Hepatocyte (in vitro differentiated cells): ENCODE measurements around the gene SRC. TPM values are rescaled to one million over a fixed set of nuclear protein-coding genes. Genes with fewer than 3 reads are reported as not detected.

Source experiments
- DNase-seq: peaks from one replicate; pipeline ENCODE4 v3.0.0-alpha.2; 2016; ENCODE audit warnings: low spot score
- H2AFZ ChIP-seq: fragments of 200-600 bp; sonication (generic); 2 replicates; pipeline ENCODE4 v1.6.0; 2016; ENCODE audit warnings: antibody characterized with exemption, mild to moderate bottlenecking
- H3K27ac ChIP-seq: fragments of 200-600 bp; sonication (generic); 2 replicates; pipeline ENCODE4 v1.5.1; 2016; ENCODE audit warnings: mild to moderate bottlenecking
- H3K27me3 ChIP-seq: fragments of 200-600 bp; sonication (generic); 2 replicates; pipeline ENCODE4 v1.6.1; 2016
- H3K36me3 ChIP-seq: fragments of 200-600 bp; sonication (generic); replicated peaks from 2 replicates; pipeline ENCODE4 v1.5.1; 2016; ENCODE audit warnings: low read depth; ENCODE audit not compliant: insufficient read depth
- H3K4me1 ChIP-seq: fragments of 200-600 bp; sonication (generic); 2 replicates; pipeline ENCODE4 v1.5.1; 2016; ENCODE audit warnings: mild to moderate bottlenecking, moderate library complexity; ENCODE audit not compliant: insufficient read depth
- H3K4me2 ChIP-seq: fragments of 200-600 bp; sonication (generic); 2 replicates; pipeline ENCODE4 v1.6.0; 2016
- H3K4me3 ChIP-seq: fragments of 200-600 bp; sonication (generic); 2 replicates; pipeline ENCODE4 v1.5.1; 2016; ENCODE audit warnings: mild to moderate bottlenecking
- H3K79me2 ChIP-seq: fragments of 200-600 bp; sonication (generic); 2 replicates; pipeline ENCODE4 v1.6.0; 2017; ENCODE audit warnings: mild to moderate bottlenecking
- H3K9me2 ChIP-seq: fragments of 200-600 bp; sonication (generic); replicated peaks from 2 replicates; pipeline ENCODE4 v1.6.0; 2017; ENCODE audit warnings: mild to moderate bottlenecking; ENCODE audit not compliant: insufficient read depth
- H3K9me3 ChIP-seq: fragments of 200-600 bp; sonication (generic); 2 replicates; pipeline ENCODE4 v1.5.1; 2016; ENCODE audit warnings: low read depth, mild to moderate bottlenecking
- H4K20me1 ChIP-seq: fragments of 200-600 bp; sonication (generic); 2 replicates; pipeline ENCODE4 v1.6.0; 2016; ENCODE audit warnings: mild to moderate bottlenecking; ENCODE audit not compliant: insufficient read depth, poor library complexity, severe bottlenecking
- EZH2 ChIP-seq: fragments of 200-600 bp; sonication (generic); IDR thresholded peaks from 2 replicates; pipeline ENCODE4 v1.6.1; 2016; ENCODE audit warnings: antibody characterized with exemption, mild to moderate bottlenecking, borderline replicate concordance
- EZH2phosphoT487 ChIP-seq: fragments of 200-600 bp; sonication (generic); IDR thresholded peaks from one replicate; pipeline ENCODE4 v1.6.1; 2018; ENCODE audit warnings: antibody characterized with exemption, mild to moderate bottlenecking, low read depth, moderate library complexity; ENCODE audit not compliant: unreplicated experiment, severe bottlenecking
- WGBS: methylation state at CpG from one replicate; pipeline ENCODE4 v1.1.6; 2016; ENCODE audit warnings: low lambda C conversion rate; ENCODE audit errors: missing lambda C conversion rate; 5-methylcytosine and 5-hydroxymethylcytosine counted together
- polyA plus RNA-seq: library from polyadenylated mRNA; unstranded; fragments of >200 nt; fragmentation: Nextera tagmentation; extraction: Ambion mirVana; gene quantifications from 2 replicates; pipeline ENCODE4 v1.2.1, GENCODE V29; 2016
- total RNA-seq: library from RNA; depleted of rRNA; stranded (reverse); fragments of >200 nt; gene quantifications from 2 replicates; pipeline ENCODE4 v1.2.3, GENCODE V29; 2014
- TF ChIP-seq, protein P1 (sequence below): fragments of 200-600 bp; sonication (generic); IDR thresholded peaks from 2 replicates; pipeline ENCODE4 v1.5.1; 2016; ENCODE audit warnings: antibody characterized with exemption, mild to moderate bottlenecking; ENCODE audit not compliant: poor library complexity

SRC gene
- total and polyA plus RNA-seq, 2 experiments from 2014 or later: 55.1 to 69.8 TPM

DNA sequence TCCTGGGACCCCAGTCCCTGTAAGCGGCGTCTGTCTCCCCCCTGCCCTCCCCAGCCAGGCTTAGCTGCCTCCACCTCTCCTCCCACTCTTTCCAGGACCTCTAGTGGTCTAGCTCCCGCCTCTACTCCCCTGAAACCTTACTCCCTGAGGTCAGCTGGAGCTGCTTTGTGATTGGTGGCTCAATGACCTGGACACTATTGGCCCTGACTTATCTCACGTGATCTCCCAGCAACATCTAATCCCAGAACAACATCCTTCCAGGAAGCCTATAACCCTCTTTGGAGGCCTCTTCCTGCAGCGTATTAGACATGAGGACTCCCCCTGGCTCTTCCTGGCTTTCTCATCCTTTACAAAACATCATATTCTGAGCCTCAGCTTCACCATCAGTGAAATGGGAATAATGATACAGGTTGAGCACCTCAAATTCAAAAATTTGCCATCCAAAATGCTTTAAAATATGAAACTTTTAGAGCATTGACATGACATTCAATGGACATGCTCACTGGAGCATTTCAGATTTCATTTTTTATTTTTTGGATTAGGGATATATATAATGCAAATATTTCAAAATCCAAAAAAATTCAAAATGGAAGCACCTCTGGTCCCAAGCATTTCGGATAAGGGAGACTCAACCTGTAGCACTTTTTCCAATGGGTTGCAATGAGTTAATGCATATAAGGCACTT lies 16.3 kb upstream of the SRC start:
- TF ChIP-seq, protein P1, sequence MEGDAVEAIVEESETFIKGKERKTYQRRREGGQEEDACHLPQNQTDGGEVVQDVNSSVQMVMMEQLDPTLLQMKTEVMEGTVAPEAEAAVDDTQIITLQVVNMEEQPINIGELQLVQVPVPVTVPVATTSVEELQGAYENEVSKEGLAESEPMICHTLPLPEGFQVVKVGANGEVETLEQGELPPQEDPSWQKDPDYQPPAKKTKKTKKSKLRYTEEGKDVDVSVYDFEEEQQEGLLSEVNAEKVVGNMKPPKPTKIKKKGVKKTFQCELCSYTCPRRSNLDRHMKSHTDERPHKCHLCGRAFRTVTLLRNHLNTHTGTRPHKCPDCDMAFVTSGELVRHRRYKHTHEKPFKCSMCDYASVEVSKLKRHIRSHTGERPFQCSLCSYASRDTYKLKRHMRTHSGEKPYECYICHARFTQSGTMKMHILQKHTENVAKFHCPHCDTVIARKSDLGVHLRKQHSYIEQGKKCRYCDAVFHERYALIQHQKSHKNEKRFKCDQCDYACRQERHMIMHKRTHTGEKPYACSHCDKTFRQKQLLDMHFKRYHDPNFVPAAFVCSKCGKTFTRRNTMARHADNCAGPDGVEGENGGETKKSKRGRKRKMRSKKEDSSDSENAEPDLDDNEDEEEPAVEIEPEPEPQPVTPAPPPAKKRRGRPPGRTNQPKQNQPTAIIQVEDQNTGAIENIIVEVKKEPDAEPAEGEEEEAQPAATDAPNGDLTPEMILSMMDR: no peak
- TF ChIP-seq EZH2 (no peak), EZH2phosphoT487 (no peak)
- DNase-seq: no peak
- H3K9me3 ChIP-seq: no peaks in the 10 kb centered on the region
- H2AFZ ChIP-seq: no peak overlapping the region
- WGBS: 70% methylated on average over 6 of the region's 6 CpGs
- H3K27me3 ChIP-seq: no peaks in the 10 kb centered on the region
- no peak overlapping the region for H3K27ac ChIP-seq
- no peaks in the 10 kb centered on the region for H3K36me3 ChIP-seq
- no peak overlapping the region for H3K4me2 ChIP-seq
- H4K20me1 ChIP-seq: no peaks in the 10 kb centered on the region
- H3K4me3 ChIP-seq: no peak overlapping the region
- no peaks in the 10 kb centered on the region for H3K79me2 ChIP-seq
- H3K4me1 ChIP-seq: peaks cover 8% of the 10 kb centered on the region
- no peaks in the 10 kb centered on the region for H3K9me2 ChIP-seq

DNA sequence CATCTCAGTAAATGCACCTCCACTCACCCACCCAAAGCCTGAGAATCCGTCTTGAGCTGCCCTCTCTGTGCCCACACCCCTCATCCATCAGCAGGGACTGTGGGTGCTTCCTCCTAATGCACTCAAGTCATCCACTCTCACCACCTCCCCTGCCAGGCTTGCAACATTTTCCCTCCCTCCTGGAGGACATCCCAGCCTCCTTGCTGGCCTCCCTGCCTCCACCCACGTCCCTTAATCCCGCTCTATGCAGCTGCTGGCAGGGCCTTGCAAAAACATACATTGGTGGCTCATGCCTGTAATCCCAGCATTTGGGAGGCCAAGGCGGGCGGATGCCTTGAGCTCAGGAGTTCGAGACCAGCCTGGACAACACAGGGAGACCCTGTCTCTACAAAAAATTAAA lies 15.6 kb upstream of the SRC start:
- no peaks in the 10 kb centered on the region for H3K36me3 ChIP-seq
- no peak overlapping the region for H2AFZ ChIP-seq
- no peaks in the 10 kb centered on the region for H4K20me1 ChIP-seq
- no peaks in the 10 kb centered on the region for H3K27me3 ChIP-seq
- DNase-seq: no peak
- no peak overlapping the region for H3K27ac ChIP-seq
- 90% methylated on average over 6 of the region's 6 CpGs for WGBS
- no peaks in the 10 kb centered on the region for H3K9me3 ChIP-seq
- no peak overlapping the region for H3K4me3 ChIP-seq
- TF ChIP-seq EZH2 (no peak), EZH2phosphoT487 (no peak)
- TF ChIP-seq, protein P1: no peak
- H3K79me2 ChIP-seq: no peaks in the 10 kb centered on the region
- no peaks in the 10 kb centered on the region for H3K9me2 ChIP-seq
- no peak overlapping the region for H3K4me2 ChIP-seq
- peaks cover 8% of the 10 kb centered on the region for H3K4me1 ChIP-seq

DNA sequence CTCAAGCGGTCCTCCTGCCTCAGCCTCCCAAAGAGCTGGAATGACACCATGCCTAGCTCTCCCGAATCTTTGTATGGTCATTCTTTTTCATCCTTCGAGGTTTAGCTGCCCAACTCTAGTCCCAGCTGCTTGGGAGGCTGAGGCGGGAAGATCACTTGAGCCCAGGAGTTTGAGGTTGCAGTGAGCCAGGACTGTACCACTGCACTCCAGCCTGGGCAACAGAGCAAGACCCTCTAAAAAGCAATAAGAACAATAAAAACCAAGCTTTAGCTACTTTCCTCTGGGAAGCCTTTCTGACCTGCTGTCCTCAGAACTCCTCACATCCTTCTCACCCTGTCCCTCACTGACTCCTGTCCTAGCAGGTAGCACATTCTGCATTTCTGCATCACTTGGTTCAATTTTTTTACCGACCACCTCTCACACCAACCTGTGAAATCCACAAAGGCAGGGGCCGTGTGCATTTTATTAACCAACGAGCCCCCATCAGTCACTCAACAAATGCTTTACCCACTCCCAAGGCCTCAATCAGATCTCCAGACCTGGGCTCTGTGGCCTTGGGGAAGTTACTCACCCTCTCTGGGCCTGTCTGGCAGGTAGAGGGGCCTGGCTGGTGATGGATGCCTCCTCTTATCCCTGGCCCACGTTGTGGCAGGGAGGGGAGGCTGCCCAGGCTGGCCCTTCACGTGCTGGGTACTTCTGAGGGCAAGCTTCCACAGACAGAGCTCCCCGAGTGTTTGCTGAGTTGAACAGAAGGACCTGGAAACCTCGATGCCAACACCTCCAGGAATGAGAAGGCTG lies 14.7 kb upstream of the SRC start:
- H3K79me2 ChIP-seq: no peaks in the 10 kb centered on the region
- no peaks in the 10 kb centered on the region for H3K9me2 ChIP-seq
- no peaks in the 10 kb centered on the region for H3K27me3 ChIP-seq
- no peaks in the 10 kb centered on the region for H4K20me1 ChIP-seq
- 78% methylated on average over 11 of the region's 11 CpGs for WGBS
- H3K27ac ChIP-seq: peak overlapping the region; percentile 58
- TF ChIP-seq, protein P1: no peak
- TF ChIP-seq EZH2phosphoT487 (no peak), EZH2 (no peak)
- H3K4me1 ChIP-seq: peaks cover 13% of the 10 kb centered on the region
- H3K4me3 ChIP-seq: no peak overlapping the region
- H3K4me2 ChIP-seq: no peak overlapping the region
- DNase-seq: no peak
- no peak overlapping the region for H2AFZ ChIP-seq
- no peaks in the 10 kb centered on the region for H3K9me3 ChIP-seq
- no peaks in the 10 kb centered on the region for H3K36me3 ChIP-seq
